A673 (cell line): ENCODE measurements around the gene PPRC1. TPM values are rescaled to one million over a fixed set of nuclear protein-coding genes. Genes with fewer than 3 reads are reported as not detected.

Experiments
- BruUV-seq: library from RNA; stranded (reverse); fragments of 400-500 nt; replicated peaks from 2 replicates; lab custom pipeline; 2021; lab: Mats Ljungman, UMichigan
- CTCF ChIA-PET: fragments of 300-600 bp; sonication (Branson Sonifier 250); formaldehyde crosslinking; loops from one replicate; lab custom pipeline; 2022; ENCODE audit warnings: antibody characterized with exemption; lab: Charles Lee
- POLR2A ChIA-PET: fragments of 300-600 bp; sonication (Branson Sonifier 250); formaldehyde crosslinking; loops from one replicate; lab custom pipeline; 2022; ENCODE audit warnings: antibody characterized with exemption; ENCODE audit not compliant: low non-redundant PET; lab: Charles Lee
- DNase-seq: peaks from one replicate; pipeline ENCODE4 v3.0.0-alpha.2; 2015; ENCODE audit warnings: low spot score
- H3K27ac ChIP-seq: fragments of 200-600 bp; sonication (generic); 2 replicates; pipeline ENCODE4 v1.5.1; 2016; ENCODE audit warnings: mixed run types, low read depth, mild to moderate bottlenecking, mixed read lengths, antibody characterized with exemption, low read length; ENCODE audit not compliant: poor library complexity, severe bottlenecking
- H3K27me3 ChIP-seq: fragments of 200-600 bp; sonication (generic); replicated peaks from 2 replicates; pipeline ENCODE4 v1.6.1; 2017; ENCODE audit warnings: mixed run types, low read depth, mild to moderate bottlenecking, mixed read lengths, antibody characterized with exemption, low read length; ENCODE audit not compliant: insufficient read depth, poor library complexity
- H3K36me3 ChIP-seq: fragments of 200-600 bp; sonication (generic); 2 replicates; pipeline ENCODE4 v1.6.1; 2016; ENCODE audit warnings: mixed run types, mild to moderate bottlenecking, mixed read lengths, antibody characterized with exemption, low read length; ENCODE audit not compliant: insufficient read depth, poor library complexity, severe bottlenecking
- H3K4me1 ChIP-seq: fragments of 200-600 bp; sonication (generic); 2 replicates; pipeline ENCODE4 v1.6.1; 2017; ENCODE audit warnings: mixed run types, mild to moderate bottlenecking, mixed read lengths, antibody characterized with exemption, low read length; ENCODE audit not compliant: insufficient read depth, poor library complexity, severe bottlenecking
- H3K4me3 ChIP-seq: fragments of 200-600 bp; sonication (generic); 2 replicates; pipeline ENCODE4 v1.5.1; 2016; ENCODE audit warnings: low read depth, mixed run types, mild to moderate bottlenecking, mixed read lengths, low read length; ENCODE audit not compliant: poor library complexity, severe bottlenecking
- H3K9me3 ChIP-seq: fragments of 200-600 bp; sonication (generic); 2 replicates; pipeline ENCODE4 v1.6.1; 2016; ENCODE audit warnings: mixed run types, low read depth, mild to moderate bottlenecking, mixed read lengths, antibody characterized with exemption, low read length; ENCODE audit not compliant: poor library complexity, severe bottlenecking
- CTCF ChIP-seq: fragments of 300-800, 200-600 bp; sonication (generic); conservative IDR thresholded peaks from 2 replicates; pipeline ENCODE4 v1.5.1; 2017; ENCODE audit warnings: low read depth, mild to moderate bottlenecking, antibody characterized with exemption, low read length, moderate library complexity, mixed read lengths
- EZH2 ChIP-seq: fragments of 200-600 bp; sonication (generic); IDR thresholded peaks from 2 replicates; pipeline ENCODE4 v1.6.1; 2017; ENCODE audit warnings: borderline replicate concordance, low read depth, mild to moderate bottlenecking, mixed read lengths, antibody characterized with exemption, low read length; ENCODE audit not compliant: poor library complexity, severe bottlenecking
- intact Hi-C: fragments of 100-400 bp; cut with micrococcal nuclease; formaldehyde crosslinking; loops from one replicate; pipeline ENCODE4 v1.10.0; 2022; ENCODE audit not compliant: unreplicated experiment
- total RNA-seq: library from RNA; stranded (reverse); gene quantifications from 2 replicates; pipeline ENCODE4 v1.2.3, GENCODE V29; 2021

The PPRC1 gene
- total RNA-seq, 1 experiment from 2014 or later: 103 TPM

GRCh38 chr10:102151774-102152544, 19.1 kb downstream of the PPRC1 start, which contains the start of gene NOLC1:
Gene NOLC1, plus strand, starts transcription at chr10:102152389. Its CDS starts 22 bp downstream, at chr10:102152411.
- BruUV-seq: no TSS peak
- TF ChIP-seq CTCF (no peak), EZH2 (no peak)
- peak; percentile 99 for DNase-seq
- Histone ChIP-seq H3K36me3 (peaks cover 52% of the 10 kb centered on the region), H3K27me3 (no peaks in the 10 kb centered on the region), H3K4me1 (peaks cover 7% of the 10 kb centered on the region), H3K9me3 (no peaks in the 10 kb centered on the region), H3K4me3 (peak within 1 kb of the TSS; percentile 73), H3K27ac (peak within 1 kb of the TSS; percentile 93)
- intact Hi-C loops: loop anchor here (2.0 to 5.0 kb wide), 2 partner anchors 19 to 350 kb away; partner anchors contain the start of genes ACTR1A, PPRC1 and SUFU
- ChIA-PET POLR2A (interaction anchor here (1.0 kb wide), 1 partner anchor 8 kb away, joined by 4 read pairs; no protein-coding TSS in a partner anchor), CTCF (no interaction called here)

GRCh38 chr10:102152545-102152890, 19.7 kb downstream of the PPRC1 start:
- Histone ChIP-seq H3K9me3 (no peaks in the 10 kb centered on the region), H3K27me3 (no peaks in the 10 kb centered on the region), H3K27ac (peak overlapping the region; percentile 93), H3K36me3 (peaks cover 52% of the 10 kb centered on the region), H3K4me1 (peaks cover 7% of the 10 kb centered on the region), H3K4me3 (peak overlapping the region; percentile 73)
- TF ChIP-seq EZH2 (no peak), CTCF (no peak)
- DNase-seq: peak; percentile 40
- no TSS peak for BruUV-seq
- POLR2A ChIA-PET: interaction anchor here (1.0 kb wide), 1 partner anchor 8 kb away, joined by 4 read pairs; no protein-coding TSS in a partner anchor
- CTCF ChIA-PET: no interaction called here
- intact Hi-C loops: loop anchor here (2.0 to 5.0 kb wide), 2 partner anchors 20 to 350 kb away; partner anchors contain the start of genes ACTR1A, PPRC1 and SUFU

- H3K4me1 ChIP-seq: peaks cover 7% of the 10 kb centered on the region
- H3K36me3 ChIP-seq: peaks cover 52% of the 10 kb centered on the region
- POLR2A ChIA-PET: interaction anchor here (0.6 kb wide), 1 partner anchor 19 kb away, joined by 3 read pairs; no protein-coding TSS in a partner anchor
- DNase-seq: no peak
- no TSS peak for BruUV-seq
- no peaks in the 10 kb centered on the region for H3K27me3 ChIP-seq
- no peaks in the 10 kb centered on the region for H3K9me3 ChIP-seq
- intact Hi-C loops: loop anchor here (2.0 to 5.0 kb wide), 2 partner anchors 20 to 349 kb away; partner anchors contain the start of genes ACTR1A, PPRC1 and SUFU
- TF ChIP-seq CTCF (no peak), EZH2 (no peak)
- H3K27ac ChIP-seq: peak overlapping the region; percentile 93
- CTCF ChIA-PET: interaction anchor here (0.7 kb wide), 2 partner anchors 199 to 549 kb away, joined by 3 to 7 read pairs; no protein-coding TSS in a partner anchor
- H3K4me3 ChIP-seq: peak overlapping the region; percentile 73
These were observed 20.3 kb downstream of the PPRC1 start for GRCh38 chr10:102153093-102153620.
